ENCODE data around the gene ADSS2.
A peak's percentile ranks its signal among the peaks of the same experiment; 100 is the strongest.
"Not testable (repeated sequence)": the region's sequence is repeated elsewhere in the genome, so short reads cannot be mapped to it uniquely, and the experiment has no call there.

ADSS2 gene

DNA sequence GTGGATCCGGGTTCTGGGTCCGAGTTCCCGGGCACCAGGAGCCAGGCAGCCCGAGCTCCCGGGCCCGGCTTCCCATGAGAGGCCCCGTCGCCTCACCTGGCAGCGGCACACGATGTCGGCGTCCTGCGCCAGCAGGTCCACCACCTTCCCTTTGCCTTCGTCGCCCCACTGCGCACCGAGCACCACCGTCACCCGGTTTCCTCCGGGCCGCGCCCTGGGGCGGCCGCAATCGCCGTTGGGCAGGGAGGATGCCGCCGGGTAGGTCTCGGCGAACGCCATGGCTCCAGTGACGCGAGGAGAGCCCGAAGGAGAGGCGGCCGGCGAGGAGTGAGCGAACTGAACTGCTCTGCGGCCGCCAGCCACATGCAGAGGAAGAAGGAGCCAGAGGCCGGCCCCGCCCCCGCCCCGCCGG, at the start of gene ADSS2:
Gene ADSS2, minus strand, starts transcription at position 371 of the 412 bp plus-strand sequence. Its CDS starts 92 bp downstream, at position 279.
- no peak for DNase-seq (ENCODE audit: low read depth)
- in situ Hi-C loops (cut with HindIII; ENCODE audit: low sequenced_read_pairs): no loop called here
- peak within 1 kb of the TSS; percentile 81 for H3K4me3 ChIP-seq (ENCODE audit: low read depth, low read length)
- no peak for TF ChIP-seq CTCF (IDR thresholded peaks at IDR 0.05; ENCODE audit: low read depth, low read length, missing control alignments)

DNA sequence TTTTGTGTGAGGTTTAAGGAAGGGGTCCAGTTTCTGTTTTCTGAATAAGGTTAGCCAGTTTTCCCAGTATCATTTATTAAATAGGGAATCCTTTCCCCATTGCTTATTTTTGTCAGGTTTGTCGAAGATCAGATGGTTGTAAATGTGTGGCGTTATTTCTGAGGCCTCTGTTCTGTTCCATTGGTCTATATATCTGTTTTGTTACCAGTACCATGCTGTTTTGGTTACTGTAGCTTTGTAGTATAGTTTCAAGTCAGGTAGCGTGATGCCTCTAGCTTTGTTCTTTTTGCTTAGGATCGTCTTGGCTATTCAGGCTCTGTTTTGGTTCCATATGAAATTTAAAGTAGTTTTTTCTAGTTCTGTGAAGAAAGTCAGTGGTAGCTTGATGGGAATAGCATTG, 48.8 kb upstream of the ADSS2 start:
- DNase-seq (ENCODE audit: low read depth); in situ Hi-C loops (cut with HindIII; ENCODE audit: low sequenced_read_pairs): not testable (repeated sequence)

GRCh38 chr1:244499484-244499883, 47.8 kb upstream of the ADSS2 start:
- H3K4me3 ChIP-seq (ENCODE audit: low read depth, low read length); DNase-seq (ENCODE audit: low read depth); in situ Hi-C loops (cut with HindIII; ENCODE audit: low sequenced_read_pairs): not testable (repeated sequence)

More for the DNA sequence above, 48.8 kb upstream of the ADSS2 start:
- not testable (repeated sequence) for H3K4me3 ChIP-seq (ENCODE audit: low read depth, low read length)

GRCh38 chr1:244497805-244498204, 46.1 kb upstream of the ADSS2 start:
- DNase-seq (ENCODE audit: low read depth): no peak
- H3K4me3 ChIP-seq (ENCODE audit: low read depth, low read length): no peak overlapping the region
- in situ Hi-C loops (cut with HindIII; ENCODE audit: low sequenced_read_pairs): no loop called here
- TF ChIP-seq CTCF (IDR thresholded peaks at IDR 0.05; ENCODE audit: low read depth, low read length, missing control alignments): no peak

GRCh38 chr1:244496186-244496585, 44.5 kb upstream of the ADSS2 start:
- TF ChIP-seq CTCF (IDR thresholded peaks at IDR 0.05; ENCODE audit: low read depth, low read length, missing control alignments): no peak
- H3K4me3 ChIP-seq (ENCODE audit: low read depth, low read length): no peak overlapping the region
- DNase-seq (ENCODE audit: low read depth): no peak
- in situ Hi-C loops (cut with HindIII; ENCODE audit: low sequenced_read_pairs): no loop called here

DNA sequence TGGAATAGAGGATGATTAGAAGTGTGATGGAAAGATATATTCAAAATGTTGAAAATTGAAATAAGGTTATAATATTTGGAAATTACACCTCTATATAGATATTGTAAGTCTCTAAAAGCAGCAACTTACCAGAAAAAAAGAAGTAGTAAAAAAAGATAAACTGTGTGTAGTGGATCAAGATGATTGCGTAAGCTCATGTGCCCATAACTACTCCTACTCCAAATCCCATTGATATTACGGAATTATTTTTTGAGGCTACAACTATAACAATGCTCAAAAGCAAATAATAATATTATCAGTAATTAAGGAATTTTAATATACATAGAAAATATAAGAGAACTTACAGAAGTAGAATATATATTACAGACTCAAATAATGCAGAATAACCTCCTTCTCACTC, 42.9 kb upstream of the ADSS2 start:
- H3K4me3 ChIP-seq (ENCODE audit: low read depth, low read length): no peak overlapping the region
- no peak for DNase-seq (ENCODE audit: low read depth)
- no peak for TF ChIP-seq CTCF (IDR thresholded peaks at IDR 0.05; ENCODE audit: low read depth, low read length, missing control alignments)
- in situ Hi-C loops (cut with HindIII; ENCODE audit: low sequenced_read_pairs): no loop called here

GRCh38 chr1:244484971-244485370, 33.3 kb upstream of the ADSS2 start:
- DNase-seq (ENCODE audit: low read depth); H3K4me3 ChIP-seq (ENCODE audit: low read depth, low read length); in situ Hi-C loops (cut with HindIII; ENCODE audit: low sequenced_read_pairs): not testable (repeated sequence)

DNA sequence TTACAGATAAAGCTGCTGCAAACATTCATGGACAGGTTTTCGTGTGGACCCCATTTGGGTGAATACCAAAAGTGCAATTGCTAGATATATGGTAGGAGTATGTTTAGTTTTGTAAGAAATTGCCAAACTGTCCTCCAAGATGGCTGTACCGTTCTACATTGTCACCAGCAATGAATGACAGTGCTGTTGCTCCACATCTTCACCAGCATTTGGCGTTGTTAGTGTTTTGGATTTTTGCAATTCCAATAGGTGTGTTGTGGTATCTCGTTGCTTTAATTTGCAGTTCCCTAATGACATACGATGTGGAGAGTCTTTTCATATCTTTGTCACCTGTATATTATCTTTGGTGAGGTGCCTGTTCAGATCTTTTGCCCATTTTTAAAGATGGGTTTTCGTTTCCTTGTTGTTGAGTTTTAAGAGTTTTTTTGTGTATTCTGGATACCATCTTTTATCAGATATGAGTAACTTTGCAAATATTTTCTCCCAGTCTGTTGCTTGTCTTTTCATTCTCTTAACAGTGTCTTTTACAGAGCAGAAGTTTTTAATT, 21.4 kb upstream of the ADSS2 start:
- H3K4me3 ChIP-seq (ENCODE audit: low read depth, low read length): no peak overlapping the region
- in situ Hi-C loops (cut with HindIII; ENCODE audit: low sequenced_read_pairs): no loop called here
- DNase-seq (ENCODE audit: low read depth): no peak
- TF ChIP-seq CTCF (IDR thresholded peaks at IDR 0.05; ENCODE audit: low read depth, low read length, missing control alignments): no peak

All from astrocyte of the cerebellum (primary cell).